Activated CD8-positive, alpha-beta memory T cell treated with anti-CD3 and anti-CD28 coated beads, Interleukin-2, amount 50 U/mL, for 24 hours (primary cell): ENCODE measurements around the gene IMMP2L.
"Not testable (repeated sequence)": the region's sequence is repeated elsewhere in the genome, so short reads cannot be mapped to it uniquely, and the experiment has no call there.

Source experiments
- DNase-seq: peaks from one replicate; pipeline ENCODE4 v3.0.0-alpha.2; 2020; ENCODE audit errors: extremely low read depth

IMMP2L gene

GRCh38 chr7:110724811-110725210 lies 837.5 kb downstream of the IMMP2L start:
- no peak for DNase-seq

- DNase-seq: no peak
Observed at GRCh38 chr7:110721395-110721794, 840.9 kb downstream of the IMMP2L start.

GRCh38 chr7:110720626-110721025 lies 841.7 kb downstream of the IMMP2L start:
- DNase-seq: no peak

GRCh38 chr7:110719741-110720140 lies 842.6 kb downstream of the IMMP2L start:
- no peak for DNase-seq

- no peak for DNase-seq
Observed at GRCh38 chr7:110718503-110719205, 843.6 kb downstream of the IMMP2L start.

- DNase-seq: no peak
Observed at GRCh38 chr7:110704225-110704624, 858.1 kb downstream of the IMMP2L start.

- no peak for DNase-seq
Observed at GRCh38 chr7:110698576-110698975, 863.7 kb downstream of the IMMP2L start.

GRCh38 chr7:110693344-110693743 lies 868.9 kb downstream of the IMMP2L start:
- DNase-seq: no peak

GRCh38 chr7:110688908-110689307 lies 873.4 kb downstream of the IMMP2L start:
- DNase-seq: no peak

GRCh38 chr7:110685899-110686298 lies 876.4 kb downstream of the IMMP2L start:
- DNase-seq: no peak

- DNase-seq: no peak
Observed at GRCh38 chr7:110681941-110682340, 880.4 kb downstream of the IMMP2L start.

- no peak for DNase-seq
Observed at GRCh38 chr7:110677405-110677804, 884.9 kb downstream of the IMMP2L start.

- DNase-seq: no peak
Observed at GRCh38 chr7:110676785-110677184, 885.5 kb downstream of the IMMP2L start.

GRCh38 chr7:110675383-110676103 lies 886.7 kb downstream of the IMMP2L start:
- DNase-seq: no peak

- no peak for DNase-seq
Observed at GRCh38 chr7:110673148-110673547, 889.1 kb downstream of the IMMP2L start.

- no peak for DNase-seq
Observed at GRCh38 chr7:110669410-110669809, 892.9 kb downstream of the IMMP2L start.

- no peak for DNase-seq
Observed at GRCh38 chr7:110664803-110665202, 897.5 kb downstream of the IMMP2L start.

- not testable (repeated sequence) for DNase-seq
Observed at GRCh38 chr7:110660637-110661036, 901.7 kb downstream of the IMMP2L start.

- no peak for DNase-seq
Observed at GRCh38 chr7:110650328-110650727, 912.0 kb downstream of the IMMP2L start.

GRCh38 chr7:110647266-110647665 lies 915.0 kb downstream of the IMMP2L start:
- no peak for DNase-seq

GRCh38 chr7:110646804-110647203 lies 915.5 kb downstream of the IMMP2L start:
- DNase-seq: no peak

- no peak for DNase-seq
Observed at GRCh38 chr7:110645616-110646015, 916.7 kb downstream of the IMMP2L start.

GRCh38 chr7:110645060-110645459 lies 917.2 kb downstream of the IMMP2L start:
- no peak for DNase-seq
